Activated CD4-positive, CD25-positive, alpha-beta regulatory T cell treated with anti-CD3 and anti-CD28 coated beads, Interleukin-2, amount 50 U/mL, for 72 hours (primary cell): ENCODE measurements around the gene ZNF600.
A peak's percentile ranks its signal among the peaks of the same experiment; 100 is the strongest.
"Not testable (repeated sequence)": the region's sequence is repeated elsewhere in the genome, so short reads cannot be mapped to it uniquely, and the experiment has no call there.

Experiments
- DNase-seq: peaks from one replicate; pipeline ENCODE4 v3.0.0; 2021

The ZNF600 gene

GRCh38 chr19:52741371-52741770 lies 45.2 kb downstream of the ZNF600 start:
- not testable (repeated sequence) for DNase-seq

GRCh38 chr19:52739576-52739975 lies 47.0 kb downstream of the ZNF600 start:
- no peak for DNase-seq

- DNase-seq: no peak
These were observed 50.9 kb downstream of the ZNF600 start for GRCh38 chr19:52735734-52736133.

- peak; percentile 99 for DNase-seq
These were observed 51.5 kb downstream of the ZNF600 start, which contains the start of gene ZNF611 for GRCh38 chr19:52734893-52735661. TSS of gene ZNF611 (minus strand) at chr19:52735044. CDS start at chr19:52715894, 19,150 bp downstream.

- no peak for DNase-seq
These were observed 52.2 kb downstream of the ZNF600 start for GRCh38 chr19:52734331-52734892.

GRCh38 chr19:52726051-52726450 lies 60.5 kb downstream of the ZNF600 start:
- DNase-seq: not testable (repeated sequence)

- no peak for DNase-seq
These were observed 61.0 kb downstream of the ZNF600 start for GRCh38 chr19:52725528-52725961.

GRCh38 chr19:52724701-52725514 lies 61.7 kb downstream of the ZNF600 start:
- no peak for DNase-seq

- DNase-seq: not testable (repeated sequence)
These were observed 62.5 kb downstream of the ZNF600 start for GRCh38 chr19:52723907-52724598.

- DNase-seq: no peak
These were observed 64.3 kb downstream of the ZNF600 start for GRCh38 chr19:52722062-52723003.

GRCh38 chr19:52720541-52720940 lies 66.0 kb downstream of the ZNF600 start:
- not testable (repeated sequence) for DNase-seq

- DNase-seq: no peak
These were observed 70.1 kb downstream of the ZNF600 start for GRCh38 chr19:52716522-52716921.

- not testable (repeated sequence) for DNase-seq
These were observed 70.7 kb downstream of the ZNF600 start for GRCh38 chr19:52715902-52716301.

GRCh38 chr19:52715330-52715729 lies 71.3 kb downstream of the ZNF600 start:
- DNase-seq: not testable (repeated sequence)
